HG02870 (cell line): Measurements from ENCODE around the gene MIA2.

Source experiments
- ATAC-seq: cut with Tn5 transposase; IDR thresholded peaks from one replicate; pipeline ENCODE4 v1.9.1; 2021; ENCODE audit warnings: mild to moderate bottlenecking, moderate library complexity; ENCODE audit not compliant: unreplicated experiment

The MIA2 gene

GRCh38 chr14:39383026-39383660 is 149.4 kb downstream of the MIA2 start:
- ATAC-seq: peak; percentile 84

GRCh38 chr14:39383741-39384140 is 150.0 kb downstream of the MIA2 start:
- ATAC-seq: peak; percentile 5

GRCh38 chr14:39384177-39384576 is 150.5 kb downstream of the MIA2 start:
- ATAC-seq: no peak

GRCh38 chr14:39393289-39393688 is 159.6 kb downstream of the MIA2 start:
- ATAC-seq: no peak

- no peak for ATAC-seq
These were observed 162.0 kb downstream of the MIA2 start for GRCh38 chr14:39395555-39396254.

- no peak for ATAC-seq
These were observed 162.7 kb downstream of the MIA2 start for GRCh38 chr14:39396448-39396847.

- ATAC-seq: no peak
These were observed 164.7 kb downstream of the MIA2 start for GRCh38 chr14:39398382-39398781.

GRCh38 chr14:39406560-39406959 is 172.8 kb downstream of the MIA2 start:
- no peak for ATAC-seq

- ATAC-seq: no peak
These were observed 182.4 kb downstream of the MIA2 start for GRCh38 chr14:39416072-39416471.

- no peak for ATAC-seq
These were observed 183.3 kb downstream of the MIA2 start for GRCh38 chr14:39417014-39417413.

- ATAC-seq: no peak
These were observed 185.6 kb downstream of the MIA2 start for GRCh38 chr14:39419272-39419671.

GRCh38 chr14:39422243-39422642 is 188.5 kb downstream of the MIA2 start:
- no peak for ATAC-seq

- ATAC-seq: no peak
These were observed 190.1 kb downstream of the MIA2 start for GRCh38 chr14:39423793-39424192.

- no peak for ATAC-seq
These were observed 192.2 kb downstream of the MIA2 start for GRCh38 chr14:39425947-39426346.

GRCh38 chr14:39426605-39427004 is 192.9 kb downstream of the MIA2 start:
- no peak for ATAC-seq

GRCh38 chr14:39428118-39428517 is 194.4 kb downstream of the MIA2 start:
- ATAC-seq: no peak

- peak; percentile 0 for ATAC-seq
These were observed 197.2 kb downstream of the MIA2 start for GRCh38 chr14:39430762-39431415.

- ATAC-seq: peak; percentile 13
These were observed 197.9 kb downstream of the MIA2 start for GRCh38 chr14:39431416-39432178.

- ATAC-seq: peak; percentile 80
These were observed 198.5 kb downstream of the MIA2 start, which contains the start of gene FBXO33 for GRCh38 chr14:39432179-39432618. TSS of gene FBXO33 (minus strand) at chr14:39432433. CDS start at chr14:39432162, 271 bp downstream.

- ATAC-seq: peak; percentile 63
These were observed 199.1 kb downstream of the MIA2 start for GRCh38 chr14:39432619-39433451.
